Small intestine (tissue), 7 donors: Measurements from ENCODE around the gene CFAP46. TPM values are rescaled to one million over a fixed set of nuclear protein-coding genes. Genes with fewer than 3 reads are reported as not detected.
"Not testable (repeated sequence)": the region's sequence is repeated elsewhere in the genome, so short reads cannot be mapped to it uniquely, and the experiment has no call there.

Experiments
- DNase-seq, 2 donors: peaks; one replicate each; pipeline versions ENCODE4 v3.0.0 to v3.0.0-alpha.2; 2013
- FAIRE-seq: peaks from 2 replicates; lab custom pipeline; 2012; peaks lifted over from hg19 to GRCh38; lab: Jason Lieb, UNC
- H3K27ac ChIP-seq, 3 donors: one replicate each; pipeline ENCODE4 v1.5.1; 2013; ENCODE audit warnings: low read length in 2 of 3, mild to moderate bottlenecking in 2 of 3, control low read depth in 1 of 3, inconsistent platforms in 1 of 3, low read depth in 1 of 3, moderate library complexity in 1 of 3
- H3K27me3 ChIP-seq, 3 donors: one replicate each; pipeline ENCODE4 v1.6.1; 2013; ENCODE audit warnings: low read length in 3 of 3, inconsistent platforms in 1 of 3; ENCODE audit not compliant: control insufficient read depth in 3 of 3, insufficient read depth in 3 of 3
- H3K36me3 ChIP-seq, 3 donors: one replicate each; pipeline ENCODE4 v1.6.1; 2013; ENCODE audit warnings: low read length in 3 of 3, inconsistent platforms in 1 of 3, low read depth in 1 of 3, mild to moderate bottlenecking in 1 of 3, moderate library complexity in 1 of 3; ENCODE audit not compliant: control insufficient read depth in 3 of 3, insufficient read depth in 2 of 3
- H3K4me1 ChIP-seq, 3 donors: one replicate each; pipeline ENCODE4 v1.6.1; 2013; ENCODE audit warnings: low read length in 2 of 3, inconsistent platforms in 1 of 3, low read depth in 1 of 3, mild to moderate bottlenecking in 1 of 3, moderate library complexity in 1 of 3; ENCODE audit not compliant: control insufficient read depth in 3 of 3, insufficient read depth in 2 of 3
- H3K4me3 ChIP-seq, 3 donors: one replicate each; pipeline ENCODE4 v1.5.1; 2013; ENCODE audit warnings: low read length in 3 of 3, control low read depth in 1 of 3, inconsistent platforms in 1 of 3, low read depth in 1 of 3, mild to moderate bottlenecking in 1 of 3, moderate library complexity in 1 of 3
- H3K9me3 ChIP-seq, 2 donors: one replicate each; pipeline ENCODE4 v1.6.1; 2013; ENCODE audit warnings: low read depth in 1 of 2, low read length in 1 of 2; ENCODE audit not compliant: control insufficient read depth in 2 of 2, insufficient read depth in 1 of 2
- WGBS, 3 donors: extraction: QIAGEN DNeasy Blood & Tissue Kit; methylation state at CpG; one replicate each; pipeline ENCODE4 v1.1.7; 2013; 5-methylcytosine and 5-hydroxymethylcytosine counted together
- polyA plus RNA-seq, 4 donors: library from polyadenylated mRNA; stranded (reverse) in 3 of 4; unstranded in 1 of 4; fragments of 200-250 nt in 3 of 4; fragments of 120-200 nt in 1 of 4; gene quantifications; one replicate each; pipeline versions ENCODE4 v1.2.1 to v1.2.3, GENCODE V29; 2013
- donor health status: healthy with polysubstance abuse.
- donor health status: control.
- donor health status: control.
- donor health status: Bipolar disorder and iron deficiency.
- donor health status: healthy.

The CFAP46 gene
- polyA plus RNA-seq, 4 donors, result 0.27 to 0.43 TPM; not detected in 2

GRCh38 chr10:132847416-132847777 lies 95.0 kb downstream of the CFAP46 start:
- WGBS, 3 donors, result 84 to 87% (median 87%) methylated on average over 10 of the region's 10 CpGs
- Histone ChIP-seq H3K4me1 (peaks cover 0 to 3% (median 0%) of the 10 kb centered on the region in 3 donors), H3K27me3 (peaks cover 0 to 3% (median 0%) of the 10 kb centered on the region in 3 donors), H3K27ac (no peak overlapping the region), H3K4me3 (no peak overlapping the region), H3K36me3 (no peaks in the 10 kb centered on the region), H3K9me3 (peaks cover 0 to 11% of the 10 kb centered on the region in 2 donors)
- FAIRE-seq, result no peak
- no peak for DNase-seq

- FAIRE-seq, result no peak
- no peak for DNase-seq
- Histone ChIP-seq H3K9me3 (peaks cover 0 to 16% of the 10 kb centered on the region in 2 donors), H3K27me3 (peaks cover 0 to 5% (median 0%) of the 10 kb centered on the region in 3 donors), H3K36me3 (no peaks in the 10 kb centered on the region), H3K27ac (no peak overlapping the region), H3K4me1 (peaks cover 0 to 3% (median 0%) of the 10 kb centered on the region in 3 donors), H3K4me3 (no peak overlapping the region)
- 89 to 92% (median 90%) methylated on average over 24 to 27 of the region's 27 CpGs for WGBS, 3 donors
These were observed 95.5 kb downstream of the CFAP46 start for GRCh38 chr10:132846631-132847415.

- WGBS, 3 donors, result 86 to 92% (median 87%) methylated on average over 32 to 33 of the region's 33 CpGs
- H3K36me3 ChIP-seq, result no peaks in the 10 kb centered on the region
- H3K4me3 ChIP-seq, result no peak overlapping the region
- no peak overlapping the region for H3K27ac ChIP-seq
- H3K9me3 ChIP-seq, result peaks cover 0 to 18% of the 10 kb centered on the region in 2 donors
- DNase-seq, result no peak
- no peak for FAIRE-seq
- H3K4me1 ChIP-seq, result peaks cover 0 to 3% (median 0%) of the 10 kb centered on the region in 3 donors
- peaks cover 0 to 5% (median 0%) of the 10 kb centered on the region in 3 donors for H3K27me3 ChIP-seq
These were observed 96.4 kb downstream of the CFAP46 start for GRCh38 chr10:132845780-132846595.

GRCh38 chr10:132845041-132845551 lies 97.3 kb downstream of the CFAP46 start:
- Histone ChIP-seq H3K4me1 (peaks cover 0 to 3% (median 0%) of the 10 kb centered on the region in 3 donors), H3K36me3 (no peaks in the 10 kb centered on the region), H3K27ac (no peak overlapping the region), H3K4me3 (no peak overlapping the region), H3K9me3 (peaks cover 0 to 18% of the 10 kb centered on the region in 2 donors), H3K27me3 (peaks cover 0 to 5% (median 0%) of the 10 kb centered on the region in 3 donors)
- no peak for DNase-seq
- WGBS, 3 donors, result 76 to 89% (median 85%) methylated on average over 15 of the region's 15 CpGs
- FAIRE-seq, result no peak

GRCh38 chr10:132844069-132844809 lies 98.1 kb downstream of the CFAP46 start:
- Histone ChIP-seq H3K27ac (no peak overlapping the region), H3K9me3 (peaks cover 0 to 18% of the 10 kb centered on the region in 2 donors), H3K4me1 (peaks cover 0 to 3% (median 0%) of the 10 kb centered on the region in 3 donors), H3K4me3 (no peak overlapping the region), H3K27me3 (peaks cover 0 to 5% (median 0%) of the 10 kb centered on the region in 3 donors), H3K36me3 (no peaks in the 10 kb centered on the region)
- DNase-seq (no peak), FAIRE-seq (no peak)
- WGBS, 3 donors, result 83 to 90% (median 88%) methylated on average over 19 to 20 of the region's 20 CpGs

- H3K9me3 ChIP-seq, result peaks cover 0 to 18% of the 10 kb centered on the region in 2 donors
- H3K27me3 ChIP-seq, H3K4me3 ChIP-seq: not testable (repeated sequence)
These were observed 99.1 kb downstream of the CFAP46 start for GRCh38 chr10:132843276-132843675.

GRCh38 chr10:132842397-132842796 lies 100.0 kb downstream of the CFAP46 start:
- WGBS, 3 donors, result 90 to 99% (median 93%) methylated on average over 3 of the region's 3 CpGs

More at GRCh38 chr10:132843276-132843675, 99.1 kb downstream of the CFAP46 start:
- 84 to 95% (median 90%) methylated on average over 10 of the region's 10 CpGs for WGBS, 3 donors
- not testable (repeated sequence) for H3K27ac ChIP-seq, DNase-seq, FAIRE-seq, H3K36me3 ChIP-seq, H3K4me1 ChIP-seq

More at GRCh38 chr10:132842397-132842796, 100.0 kb downstream of the CFAP46 start:
- H3K27ac ChIP-seq, result no peak overlapping the region
- DNase-seq (no peak), FAIRE-seq (no peak)
- peaks cover 0 to 2% (median 0%) of the 10 kb centered on the region in 3 donors for H3K27me3 ChIP-seq
- no peaks in the 10 kb centered on the region for H3K36me3 ChIP-seq
- no peaks in the 10 kb centered on the region for H3K4me1 ChIP-seq
- H3K9me3 ChIP-seq, result peaks cover 0 to 18% of the 10 kb centered on the region in 2 donors
- no peak overlapping the region for H3K4me3 ChIP-seq
